NT2/D1 (cell line): ENCODE results near the gene SMTNL2.

Experiments
- SUZ12 ChIP-seq: IDR thresholded peaks from 2 replicates; pipeline ENCODE4 v1.6.1; 2011; ENCODE audit not compliant: insufficient read length, insufficient read depth; ENCODE audit errors: extremely low read depth
- YY1 ChIP-seq: IDR thresholded peaks from 2 replicates; pipeline ENCODE4 v1.6.1; 2011; ENCODE audit not compliant: insufficient read length, insufficient read depth
- ZNF274 ChIP-seq: IDR thresholded peaks from 2 replicates; pipeline ENCODE4 v1.6.1; 2011; ENCODE audit warnings: mild to moderate bottlenecking, low read depth, low read length

- TF ChIP-seq ZNF274 (no peak), YY1 (no peak), SUZ12 (no peak)
Measured at GRCh38 chr17:4543557-4544026, 40.7 kb upstream of the SMTNL2 start.
